Astrocyte of the cerebellum (primary cell): ENCODE measurements around the gene EPB41L5.

ENCODE experiments used
- DNase-seq: peaks from one replicate; pipeline ENCODE4 v3.0.0-alpha.2; 2011; ENCODE audit warnings: low read depth
- H3K4me3 ChIP-seq: 2 replicates; pipeline ENCODE4 v1.5.1; 2011; ENCODE audit warnings: mild to moderate bottlenecking, low read depth, low read length, moderate library complexity
- in situ Hi-C: cut with HindIII; loops from 2 replicates; pipeline ENCODE4 v1.10.0; 2017; ENCODE audit warnings: low sequenced_read_pairs
- TF ChIP-seq, protein P1 (sequence below): IDR thresholded peaks from 2 replicates; pipeline ENCODE4 v1.5.1; 2012; ENCODE audit warnings: low read length, low read depth, moderate library complexity, mild to moderate bottlenecking; ENCODE audit errors: missing control alignments

EPB41L5 gene

DNA sequence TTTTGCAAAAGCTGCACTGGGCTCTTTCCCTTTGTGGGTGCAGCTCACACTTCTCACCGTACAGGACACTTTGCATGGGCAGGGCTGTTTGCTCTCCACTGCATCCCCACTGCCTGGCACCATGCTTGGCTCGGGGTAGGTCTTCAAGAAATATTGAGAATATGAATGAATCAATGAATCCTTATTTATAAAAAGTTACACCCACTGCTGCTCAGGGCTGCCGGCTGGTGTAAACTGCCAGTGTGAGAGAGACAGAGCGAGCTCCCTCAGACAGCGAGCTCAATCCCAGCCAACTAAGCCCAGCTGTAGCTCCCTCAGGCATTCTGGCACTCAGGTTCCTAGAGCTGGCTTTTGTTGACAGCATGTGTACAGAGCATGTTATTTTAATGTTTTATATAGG lies 206.9 kb downstream of the EPB41L5 start:
- in situ Hi-C loops: no loop called here
- no peak overlapping the region for H3K4me3 ChIP-seq
- TF ChIP-seq, protein P1, sequence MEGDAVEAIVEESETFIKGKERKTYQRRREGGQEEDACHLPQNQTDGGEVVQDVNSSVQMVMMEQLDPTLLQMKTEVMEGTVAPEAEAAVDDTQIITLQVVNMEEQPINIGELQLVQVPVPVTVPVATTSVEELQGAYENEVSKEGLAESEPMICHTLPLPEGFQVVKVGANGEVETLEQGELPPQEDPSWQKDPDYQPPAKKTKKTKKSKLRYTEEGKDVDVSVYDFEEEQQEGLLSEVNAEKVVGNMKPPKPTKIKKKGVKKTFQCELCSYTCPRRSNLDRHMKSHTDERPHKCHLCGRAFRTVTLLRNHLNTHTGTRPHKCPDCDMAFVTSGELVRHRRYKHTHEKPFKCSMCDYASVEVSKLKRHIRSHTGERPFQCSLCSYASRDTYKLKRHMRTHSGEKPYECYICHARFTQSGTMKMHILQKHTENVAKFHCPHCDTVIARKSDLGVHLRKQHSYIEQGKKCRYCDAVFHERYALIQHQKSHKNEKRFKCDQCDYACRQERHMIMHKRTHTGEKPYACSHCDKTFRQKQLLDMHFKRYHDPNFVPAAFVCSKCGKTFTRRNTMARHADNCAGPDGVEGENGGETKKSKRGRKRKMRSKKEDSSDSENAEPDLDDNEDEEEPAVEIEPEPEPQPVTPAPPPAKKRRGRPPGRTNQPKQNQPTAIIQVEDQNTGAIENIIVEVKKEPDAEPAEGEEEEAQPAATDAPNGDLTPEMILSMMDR: no peak

GRCh38 chr2:120220756-120221155 lies 207.9 kb downstream of the EPB41L5 start:
- in situ Hi-C loops: no loop called here
- TF ChIP-seq, protein P1: no peak
- no peak for DNase-seq
- no peak overlapping the region for H3K4me3 ChIP-seq

More for the DNA sequence above, 206.9 kb downstream of the EPB41L5 start:
- no peak for DNase-seq

DNA sequence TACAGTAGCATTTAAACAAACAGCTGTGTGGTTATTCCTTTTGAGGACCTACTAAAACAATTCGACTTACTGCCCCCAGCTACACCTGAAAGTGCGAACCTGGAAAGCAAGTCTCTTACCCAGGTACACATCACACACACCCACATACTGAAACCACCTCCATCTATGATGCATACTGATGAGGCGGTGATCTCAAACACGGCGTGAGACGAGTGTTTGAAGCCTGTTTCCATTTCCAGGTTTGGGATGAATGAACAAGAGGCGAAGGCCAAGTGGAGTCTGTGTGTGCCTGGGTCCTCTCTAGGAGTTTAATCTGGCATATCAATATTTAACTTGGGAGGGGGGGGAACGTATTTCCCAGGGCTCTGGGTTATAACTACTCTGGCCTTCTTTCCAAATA lies 208.7 kb downstream of the EPB41L5 start:
- H3K4me3 ChIP-seq: no peak overlapping the region
- TF ChIP-seq, protein P1: no peak
- in situ Hi-C loops: no loop called here
- DNase-seq: no peak

DNA sequence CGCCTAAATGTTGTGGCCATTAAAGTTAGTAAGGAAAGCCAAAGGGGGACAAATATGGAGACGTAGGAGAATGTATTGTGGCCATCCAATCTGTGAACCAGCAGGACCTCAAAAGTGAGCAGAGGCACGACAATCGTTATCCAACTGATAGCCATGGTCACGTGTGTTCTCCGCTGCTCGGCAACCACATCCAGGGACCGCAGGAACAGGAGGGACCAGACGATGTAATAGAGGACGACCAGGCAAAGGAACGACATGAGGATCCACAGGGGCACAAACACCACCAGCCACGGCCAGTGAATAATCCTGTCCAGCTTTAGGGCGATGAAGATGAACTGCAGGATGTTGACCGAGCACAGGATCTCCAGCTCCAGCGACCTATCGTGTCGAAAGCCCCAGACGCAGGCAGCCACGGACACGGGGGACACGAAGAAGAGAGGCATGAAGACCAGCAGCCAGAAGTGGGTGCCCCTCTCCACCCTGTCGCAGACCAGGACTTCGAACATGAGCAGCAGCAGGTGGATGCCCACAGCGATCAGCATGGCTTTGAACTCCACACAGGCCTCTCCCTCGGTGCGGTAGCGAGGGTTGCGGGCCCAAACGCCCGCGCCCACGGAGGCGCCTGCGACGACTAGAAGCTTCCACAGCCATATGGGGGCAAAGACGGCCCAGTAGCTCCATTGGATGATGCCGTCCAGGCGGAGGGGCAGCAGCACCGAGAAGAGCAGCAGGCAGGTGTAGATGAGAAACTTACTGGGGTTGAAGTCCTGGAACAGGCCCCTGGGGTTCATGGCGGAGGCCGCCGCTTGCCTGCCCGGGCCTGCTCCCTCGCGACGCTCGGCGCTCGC lies 209.5 kb downstream of the EPB41L5 start:
- in situ Hi-C loops: no loop called here
- H3K4me3 ChIP-seq: peak overlapping the region; percentile 57
- no peak for DNase-seq
- TF ChIP-seq, protein P1: no peak

GRCh38 chr2:120223034-120223912 lies 210.4 kb downstream of the EPB41L5 start, which contains the start of gene TMEM185B:
Gene TMEM185B, minus strand, starts transcription at chr2:120223400. Its CDS starts 424 bp downstream, at chr2:120222976.
- peak; percentile 29 for DNase-seq
- TF ChIP-seq, protein P1: peak; percentile 45
- peak within 1 kb of the TSS; percentile 57 for H3K4me3 ChIP-seq
- in situ Hi-C loops: no loop called here

DNA sequence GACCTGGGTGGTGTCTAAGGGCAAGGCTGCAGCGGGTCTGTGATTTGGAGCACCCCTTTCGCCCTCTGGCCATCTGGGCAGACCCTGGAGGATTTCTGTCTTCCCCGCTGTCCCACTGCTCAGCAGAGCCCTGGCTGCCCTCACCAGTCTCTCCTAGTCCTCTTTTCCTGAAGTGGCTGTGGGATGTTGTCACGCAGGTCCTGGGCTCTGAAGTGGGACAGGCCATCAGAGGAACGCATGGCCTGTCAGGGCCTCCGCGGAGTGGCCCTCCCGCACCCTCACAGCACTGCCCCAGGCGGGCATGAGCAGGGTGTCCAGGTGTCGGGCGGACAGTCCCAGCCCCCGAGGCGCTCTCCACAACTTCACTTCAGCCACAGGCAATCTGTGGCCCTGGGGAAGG lies 211.4 kb downstream of the EPB41L5 start:
- DNase-seq: no peak
- no peak overlapping the region for H3K4me3 ChIP-seq
- TF ChIP-seq, protein P1: no peak
- in situ Hi-C loops: no loop called here
